Endothelial cell (in vitro differentiated cells): ENCODE data around the gene FOXA1. TPM values are rescaled to one million over a fixed set of nuclear protein-coding genes. Genes with fewer than 3 reads are reported as not detected.

Source experiments
- DNase-seq: peaks from one replicate; pipeline ENCODE4 v3.0.0; 2021; ENCODE audit warnings: low spot score
- H3K27ac Mint-ChIP-seq: one replicate; pipeline ENCODE4 v1.8.0; 2021; ENCODE audit warnings: mixed read lengths, inconsistent platforms; ENCODE audit not compliant: unreplicated experiment
- H3K27me3 Mint-ChIP-seq: one replicate; pipeline ENCODE4 v1.8.0; 2021; ENCODE audit warnings: mild to moderate bottlenecking, moderate library complexity, mixed read lengths, inconsistent platforms; ENCODE audit not compliant: unreplicated experiment
- H3K36me3 Mint-ChIP-seq: one replicate; pipeline ENCODE4 v1.8.0; 2021; ENCODE audit warnings: mild to moderate bottlenecking, low read depth, mixed read lengths, inconsistent platforms; ENCODE audit not compliant: unreplicated experiment
- H3K4me1 Mint-ChIP-seq: one replicate; pipeline ENCODE4 v1.8.0; 2021; ENCODE audit warnings: mild to moderate bottlenecking, mixed read lengths, inconsistent platforms; ENCODE audit not compliant: unreplicated experiment
- H3K4me3 Mint-ChIP-seq: one replicate; pipeline ENCODE4 v1.8.0; 2021; ENCODE audit warnings: mild to moderate bottlenecking, mixed read lengths, inconsistent platforms; ENCODE audit not compliant: unreplicated experiment
- H3K9me3 Mint-ChIP-seq: one replicate; pipeline ENCODE4 v1.8.0; 2021; ENCODE audit warnings: mixed read lengths, inconsistent platforms; ENCODE audit not compliant: unreplicated experiment
- CTCF ChIP-seq: fragments of 200-600 bp; sonication (generic); IDR thresholded peaks from one replicate; pipeline ENCODE4 v1.5.0; 2021; ENCODE audit warnings: antibody characterized with exemption; ENCODE audit not compliant: unreplicated experiment
- total RNA-seq: library from RNA; stranded (reverse); fragmentation: NEBNext Ultra II Directional; extraction: Animal tissue kit (Norgen Biotek cat#: 25700); gene quantifications from one replicate; pipeline ENCODE4 v1.2.1, GENCODE V29; 2021; ENCODE audit not compliant: unreplicated experiment

FOXA1 gene
- total RNA-seq, 1 donor from 2014 or later: 5.2 TPM

GRCh38 chr14:37546621-37547447 is 48.2 kb downstream of the FOXA1 start:
- no peak for DNase-seq
- H3K4me3 Mint-ChIP-seq: no peak overlapping the region
- H3K9me3 Mint-ChIP-seq: no peaks in the 10 kb centered on the region
- H3K4me1 Mint-ChIP-seq: no peaks in the 10 kb centered on the region
- H3K27ac Mint-ChIP-seq: no peak overlapping the region
- H3K27me3 Mint-ChIP-seq: no peaks in the 10 kb centered on the region
- TF ChIP-seq CTCF: no peak
- H3K36me3 Mint-ChIP-seq: no peaks in the 10 kb centered on the region

GRCh38 chr14:37545174-37545573 is 49.9 kb downstream of the FOXA1 start:
- no peak overlapping the region for H3K4me3 Mint-ChIP-seq
- TF ChIP-seq CTCF: no peak
- H3K36me3 Mint-ChIP-seq: no peaks in the 10 kb centered on the region
- H3K9me3 Mint-ChIP-seq: no peaks in the 10 kb centered on the region
- H3K27me3 Mint-ChIP-seq: no peaks in the 10 kb centered on the region
- no peak overlapping the region for H3K27ac Mint-ChIP-seq
- DNase-seq: no peak
- H3K4me1 Mint-ChIP-seq: no peaks in the 10 kb centered on the region

GRCh38 chr14:37544407-37544806 is 50.6 kb downstream of the FOXA1 start:
- H3K36me3 Mint-ChIP-seq: no peaks in the 10 kb centered on the region

GRCh38 chr14:37539992-37540391 is 55.1 kb downstream of the FOXA1 start:
- H3K4me1 Mint-ChIP-seq: no peaks in the 10 kb centered on the region
- DNase-seq: no peak
- no peak overlapping the region for H3K4me3 Mint-ChIP-seq
- no peak for TF ChIP-seq CTCF
- H3K27me3 Mint-ChIP-seq: no peaks in the 10 kb centered on the region
- no peaks in the 10 kb centered on the region for H3K36me3 Mint-ChIP-seq
- no peak overlapping the region for H3K27ac Mint-ChIP-seq
- H3K9me3 Mint-ChIP-seq: no peaks in the 10 kb centered on the region

More at GRCh38 chr14:37544407-37544806, 50.6 kb downstream of the FOXA1 start:
- no peaks in the 10 kb centered on the region for H3K4me1 Mint-ChIP-seq
- DNase-seq: no peak
- TF ChIP-seq CTCF: no peak
- no peaks in the 10 kb centered on the region for H3K27me3 Mint-ChIP-seq
- H3K4me3 Mint-ChIP-seq: no peak overlapping the region
- H3K27ac Mint-ChIP-seq: no peak overlapping the region
- H3K9me3 Mint-ChIP-seq: no peaks in the 10 kb centered on the region

Other genes starting within 250 kb of the FOXA1 start
- gene TTC6, start 380 bp upstream of the FOXA1 start, total RNA-seq: 8.5 TPM